Stimulated activated CD4-positive, alpha-beta T cell treated with anti-CD3 and anti-CD28 coated beads, Interleukin-1b, Interleukin-23, amount 100 ng/mL, for 48 hours (primary cell): ENCODE data around the gene DSCAML1.

ENCODE experiments used
- DNase-seq: peaks from one replicate; pipeline ENCODE4 v3.0.0-alpha.2; 2020

Gene DSCAML1

DNA sequence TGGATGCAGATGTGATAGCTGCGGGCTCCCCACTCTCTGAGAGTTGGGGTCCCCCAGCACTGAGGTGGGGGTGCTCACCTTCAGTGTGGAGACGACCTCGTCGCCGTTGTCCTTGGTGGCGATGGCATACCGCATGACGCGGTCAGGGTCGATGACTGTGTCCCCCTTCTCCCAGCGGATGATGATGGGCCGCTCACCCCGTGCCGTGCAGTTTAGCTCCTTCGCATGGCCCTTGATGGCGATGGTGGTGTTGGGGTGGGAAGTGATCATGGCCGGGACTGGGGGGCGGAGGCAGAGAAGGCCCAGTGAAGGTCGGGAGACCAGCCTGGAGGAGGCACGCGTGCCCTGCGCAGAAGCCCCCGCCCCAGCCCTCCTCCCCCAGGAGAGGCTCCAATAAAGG, 315.1 kb downstream of the DSCAML1 start:
- no peak for DNase-seq

- DNase-seq: no peak
Observed at GRCh38 chr11:117481036-117481435, 316.0 kb downstream of the DSCAML1 start.

- DNase-seq: no peak
Observed at GRCh38 chr11:117480221-117480620, 316.8 kb downstream of the DSCAML1 start.

DNA sequence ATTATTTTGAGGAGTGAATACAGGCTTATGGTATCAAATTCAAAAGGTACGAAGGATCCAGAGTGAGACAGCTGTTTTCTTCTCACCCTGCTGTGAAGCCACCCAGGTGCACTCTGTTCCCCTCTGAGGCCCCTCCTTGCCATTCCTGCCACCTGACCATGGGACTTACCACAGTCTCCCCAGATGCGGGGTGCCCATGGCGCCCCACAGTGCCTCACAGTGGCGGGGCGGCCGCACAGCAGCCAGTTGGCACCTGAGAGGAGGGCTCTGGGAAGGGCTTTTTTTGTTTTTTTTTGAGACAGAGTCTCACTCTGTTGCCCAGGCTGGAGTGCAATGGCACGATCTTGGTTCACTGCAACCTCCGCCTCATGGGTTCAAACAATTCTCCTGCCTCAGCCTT, 317.6 kb downstream of the DSCAML1 start:
- DNase-seq: peak; percentile 16

GRCh38 chr11:117478926-117479325, 318.1 kb downstream of the DSCAML1 start:
- no peak for DNase-seq

DNA sequence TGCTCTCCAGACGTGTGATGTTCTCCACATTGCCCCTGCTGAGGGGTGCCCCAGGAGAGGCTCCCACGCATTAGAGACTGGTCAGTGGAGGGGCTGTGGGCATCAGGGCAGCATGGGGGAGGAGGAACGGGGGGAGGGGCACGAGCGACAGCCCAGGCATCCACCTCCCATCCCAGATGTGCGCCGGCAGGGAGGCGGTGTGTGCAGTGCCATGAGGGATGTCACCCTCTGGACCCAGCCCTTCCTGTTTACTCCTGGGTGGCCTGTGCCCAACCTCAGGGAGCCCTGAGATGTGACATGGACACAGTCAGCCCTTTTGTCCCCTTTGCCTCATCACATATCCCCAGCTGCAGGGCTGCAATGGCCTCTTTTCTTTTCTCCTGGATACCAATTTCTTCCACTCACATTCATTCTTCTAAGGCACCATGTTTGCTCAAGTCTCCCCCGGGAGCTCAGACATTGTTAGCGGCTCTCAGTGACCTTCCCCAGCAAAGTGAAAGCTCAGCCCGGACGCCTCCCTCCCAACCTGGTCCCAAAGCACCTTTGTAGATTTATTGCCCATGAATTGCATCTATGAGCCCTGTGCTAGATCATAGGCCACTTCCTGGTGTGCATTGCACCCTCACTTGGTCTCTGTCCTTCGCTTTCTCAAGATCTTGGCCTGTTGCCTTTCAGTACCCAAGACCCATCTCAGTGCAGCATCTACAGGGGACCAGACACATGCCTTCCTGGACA, 318.7 kb downstream of the DSCAML1 start:
- no peak for DNase-seq

DNA sequence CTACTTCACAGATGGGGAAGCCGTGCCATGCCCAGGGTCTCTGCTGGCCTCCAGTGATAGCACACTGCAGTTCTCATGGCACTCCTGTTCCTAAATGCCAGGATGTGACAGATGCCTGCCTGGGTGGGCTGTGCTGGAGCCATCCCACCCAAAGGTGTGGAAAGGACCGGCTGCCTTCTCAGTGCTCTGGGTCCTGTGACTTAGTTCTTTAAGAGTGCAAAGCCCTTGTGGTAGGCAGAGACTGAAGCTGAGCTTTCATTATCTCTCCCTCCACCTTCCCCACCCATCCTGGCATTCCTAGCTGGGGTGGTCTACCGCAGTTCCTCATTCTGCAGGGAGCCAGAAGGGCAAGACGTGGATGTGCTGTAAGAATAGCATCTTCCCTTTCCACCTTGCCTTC, 319.3 kb downstream of the DSCAML1 start:
- no peak for DNase-seq

DNA sequence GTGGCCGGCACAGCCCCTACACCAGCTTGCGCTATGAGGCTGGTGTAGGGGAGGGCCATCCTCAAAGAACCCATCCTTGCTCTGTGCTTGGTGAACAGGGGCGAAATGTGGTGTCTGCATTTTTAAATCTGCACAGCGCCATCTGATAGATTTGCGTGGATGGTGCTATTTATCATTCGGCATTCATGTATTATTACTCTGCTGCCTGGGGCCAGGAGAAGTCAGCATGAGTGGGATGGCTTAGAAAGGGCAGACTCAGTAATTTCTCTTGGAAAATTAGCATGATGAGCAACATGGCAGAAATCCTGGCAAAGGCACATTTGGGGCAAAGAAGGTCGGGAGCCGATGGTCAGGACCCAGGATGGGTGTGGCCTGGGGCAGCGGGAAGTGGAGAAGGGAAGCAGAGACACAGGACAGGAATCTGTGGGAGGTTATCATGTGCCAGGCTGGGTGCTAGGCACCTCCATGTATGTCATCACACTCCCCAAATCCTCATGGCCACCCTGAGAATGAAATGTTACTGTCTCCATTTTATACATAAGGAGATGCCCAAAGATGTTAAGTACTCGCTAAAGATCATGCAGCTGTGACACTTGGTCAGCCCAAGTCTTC, 320.4 kb downstream of the DSCAML1 start:
- DNase-seq: no peak

DNA sequence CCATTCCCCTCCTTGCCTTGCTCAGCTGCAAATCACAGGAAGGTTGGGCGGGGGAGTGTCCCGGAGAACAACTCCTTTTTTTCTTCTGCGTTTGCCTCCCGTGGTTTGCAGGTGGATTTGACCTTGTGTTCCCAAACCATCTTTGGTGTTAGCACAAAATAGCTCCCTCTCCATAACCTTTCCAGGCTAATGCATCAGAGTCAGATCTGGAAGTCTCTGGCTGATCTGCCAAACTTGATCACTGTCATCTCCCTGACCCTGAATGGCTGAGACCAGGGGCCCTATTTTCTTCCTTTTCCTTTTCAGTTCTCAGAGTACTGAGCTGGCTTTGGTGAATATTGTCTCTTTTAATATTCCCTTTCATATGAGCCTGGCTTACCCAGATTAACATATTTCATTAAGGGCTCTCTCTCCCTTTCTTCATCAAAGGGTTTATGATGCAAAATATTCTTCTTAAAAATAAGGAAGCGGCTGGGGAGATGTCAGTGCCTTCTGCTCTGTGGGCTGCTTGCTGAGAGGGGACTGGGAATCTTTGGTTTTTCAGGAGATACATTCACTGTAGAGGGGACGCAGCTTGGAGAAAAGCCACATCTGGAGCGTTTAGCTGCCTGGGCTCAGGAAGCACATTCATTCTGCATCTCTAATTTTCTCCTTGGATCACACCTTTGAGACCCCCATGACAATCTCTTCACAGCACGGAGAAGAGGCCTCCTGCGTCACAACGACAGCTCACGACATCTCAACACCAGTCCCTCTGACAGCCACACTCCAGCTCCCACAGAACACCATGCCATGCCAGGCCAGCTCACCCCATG, 321.1 kb downstream of the DSCAML1 start:
- no peak for DNase-seq

- DNase-seq: no peak
Observed at GRCh38 chr11:117473481-117474091, 323.4 kb downstream of the DSCAML1 start.

GRCh38 chr11:117471776-117472175, 325.2 kb downstream of the DSCAML1 start:
- DNase-seq: no peak

GRCh38 chr11:117470576-117470975, 326.4 kb downstream of the DSCAML1 start:
- DNase-seq: no peak

GRCh38 chr11:117468888-117469287, 328.1 kb downstream of the DSCAML1 start:
- DNase-seq: no peak

DNA sequence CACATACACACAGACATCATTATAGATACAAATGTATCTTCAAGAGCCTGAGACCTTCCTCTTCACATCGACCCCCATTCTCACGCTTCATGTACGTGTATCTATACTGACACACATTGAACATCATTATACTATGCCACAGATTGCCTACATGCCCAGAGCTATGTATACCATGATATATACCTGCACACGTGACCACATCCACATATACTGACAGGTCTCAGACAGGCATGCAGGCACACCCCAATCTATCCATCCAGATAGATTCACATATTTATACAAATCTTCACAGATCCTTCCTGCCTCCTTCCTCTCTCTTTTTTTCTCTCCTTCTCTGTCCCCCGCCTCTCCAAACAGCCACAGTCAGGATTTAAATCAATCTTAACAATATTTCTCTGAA, 329.2 kb downstream of the DSCAML1 start:
- DNase-seq: no peak

DNA sequence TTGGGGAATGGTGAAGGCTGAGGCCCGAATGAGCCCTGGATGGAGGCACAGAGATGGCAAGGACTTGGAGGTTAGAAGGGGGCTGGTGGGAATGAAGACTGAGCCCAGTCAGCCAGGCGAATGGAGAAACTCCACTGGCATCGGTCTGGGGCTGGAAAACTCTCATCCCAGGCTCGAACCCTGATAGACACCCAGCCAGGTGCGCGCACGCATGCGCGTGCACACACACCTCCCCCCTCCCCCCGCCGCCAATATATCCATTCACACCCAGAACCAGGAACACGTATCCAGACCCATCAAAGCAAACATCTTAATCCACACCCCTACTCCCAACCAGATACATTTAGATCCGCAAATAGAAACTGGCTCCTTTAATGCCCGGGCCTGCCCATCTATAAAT, 330.1 kb downstream of the DSCAML1 start:
- DNase-seq: no peak

GRCh38 chr11:117465236-117465997, 331.6 kb downstream of the DSCAML1 start:
- no peak for DNase-seq

GRCh38 chr11:117464778-117465177, 332.2 kb downstream of the DSCAML1 start:
- DNase-seq: no peak

GRCh38 chr11:117462864-117463247, 334.2 kb downstream of the DSCAML1 start:
- no peak for DNase-seq

GRCh38 chr11:117462183-117462863, 334.7 kb downstream of the DSCAML1 start:
- no peak for DNase-seq

DNA sequence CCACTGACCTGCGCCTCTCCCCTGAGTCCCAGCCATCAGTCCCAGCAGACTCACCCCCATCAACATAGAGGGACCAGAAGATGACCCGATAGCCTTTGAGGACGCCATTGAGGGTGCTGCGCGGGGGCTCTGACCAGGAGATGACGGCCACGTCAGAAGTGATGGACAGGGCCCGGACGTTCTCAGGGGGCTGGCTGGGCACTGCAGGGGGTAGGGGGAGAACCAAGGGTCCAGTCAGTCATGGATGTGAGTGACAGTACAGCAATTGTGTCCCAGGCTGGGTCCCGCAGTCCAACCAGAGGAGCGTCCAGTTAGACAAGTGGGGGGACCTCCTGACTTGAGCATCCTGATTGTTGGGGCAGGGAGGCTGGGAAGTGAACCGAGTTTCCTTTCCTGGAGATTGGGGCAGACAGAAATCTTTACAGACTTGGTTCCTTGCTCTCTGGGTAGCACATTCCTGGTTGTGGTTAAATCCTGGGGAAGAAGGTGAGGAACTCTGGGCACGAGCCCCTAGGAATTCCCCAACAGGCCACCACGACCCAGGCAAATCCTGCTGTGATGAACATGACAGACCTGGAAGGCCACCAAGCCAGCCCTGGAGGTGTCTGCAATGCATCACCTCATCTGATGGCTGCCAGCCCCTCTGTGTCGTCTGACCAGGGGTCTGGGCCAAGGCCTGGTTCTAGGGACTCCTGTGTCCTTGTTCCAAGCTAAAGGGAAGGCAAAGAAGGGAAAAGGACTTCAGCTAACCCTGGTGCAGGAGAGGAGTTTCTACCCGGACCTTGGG, 335.4 kb downstream of the DSCAML1 start:
- DNase-seq: no peak

- no peak for DNase-seq
Observed at GRCh38 chr11:117459979-117460300, 337.1 kb downstream of the DSCAML1 start.
